ENCODE results near the gene C11orf98. TPM values are rescaled to one million over a fixed set of nuclear protein-coding genes. Genes with fewer than 3 reads are reported as not detected.
"Not testable (repeated sequence)": the region's sequence is repeated elsewhere in the genome, so short reads cannot be mapped to it uniquely, and the experiment has no call there.

Gene C11orf98
- total RNA-seq, 1 donor from 2014 or later = 107 TPM

- peak; percentile 55 for DNase-seq
- Mint-ChIP-seq H3K27ac (no peak overlapping the region), H3K4me1 (peaks cover 5% of the 10 kb centered on the region), H3K9me3 (no peaks in the 10 kb centered on the region), H3K36me3 (ENCODE audit: low read depth) (peaks cover 24% of the 10 kb centered on the region), H3K27me3 (no peaks in the 10 kb centered on the region), H3K4me3 (no peak overlapping the region)
- ATAC-seq (ENCODE audit: low read depth) = peak; percentile 88
- CTCF ChIA-PET = interaction anchor here (0.6 to 4.7 kb wide), 19 partner anchors 8 to 301 kb away, joined by 3 to 37 read pairs (median 5); partner anchors contain the start of genes B3GAT3, C11orf98, CSKMT and EEF1G
- intact Hi-C loops (cut with micrococcal nuclease) = loop anchor here (1.0 kb wide), 7 partner anchors 13 to 299 kb away; partner anchors contain the start of gene EML3
- POLR2A ChIA-PET = interaction anchor here (0.6 to 1.9 kb wide), 11 partner anchors 10 to 270 kb away, joined by 3 to 8 read pairs (median 5); partner anchors contain the start of genes C11orf98, CSKMT, INTS5 and LBHD1
- TF ChIP-seq CTCF (IDR thresholded peaks at IDR 0.05) = no peak
Measured at GRCh38 chr11:62694455-62695167, 29.6 kb upstream of the C11orf98 start.

GRCh38 chr11:62693624-62694023 is 28.6 kb upstream of the C11orf98 start:
- ChIA-PET CTCF (interaction anchor here (0.6 to 4.7 kb wide), 15 partner anchors 9 to 300 kb away, joined by 3 to 37 read pairs (median 5); partner anchors contain the start of genes C11orf98, CSKMT and TUT1), POLR2A (interaction anchor here (0.6 to 1.9 kb wide), 7 partner anchors 13 to 269 kb away, joined by 3 to 8 read pairs (median 5); partner anchors contain the start of genes C11orf98, CSKMT and TUT1)
- H3K27ac Mint-ChIP-seq; H3K9me3 Mint-ChIP-seq; DNase-seq; H3K4me3 Mint-ChIP-seq; H3K27me3 Mint-ChIP-seq; ATAC-seq (ENCODE audit: low read depth); H3K4me1 Mint-ChIP-seq: not testable (repeated sequence)
- H3K36me3 Mint-ChIP-seq (ENCODE audit: low read depth) = peaks cover 25% of the 10 kb centered on the region
- intact Hi-C loops (cut with micrococcal nuclease) = loop anchor here (1.0 kb wide), 6 partner anchors 12 to 298 kb away; partner anchors contain the start of gene EML3

- Mint-ChIP-seq H3K36me3 (ENCODE audit: low read depth) (peaks cover 25% of the 10 kb centered on the region), H3K9me3 (no peaks in the 10 kb centered on the region), H3K27ac (no peak within 1 kb of the TSS), H3K4me3 (no peak within 1 kb of the TSS), H3K4me1 (peaks cover 1% of the 10 kb centered on the region), H3K27me3 (peaks cover 7% of the 10 kb centered on the region)
- intact Hi-C loops (cut with micrococcal nuclease) = no loop called here
- ChIA-PET CTCF (interaction anchor here (1.1 to 1.3 kb wide), 2 partner anchors 9 to 265 kb away, joined by 3 to 7 read pairs; no protein-coding TSS in a partner anchor), POLR2A (interaction anchor here (1.1 to 1.5 kb wide), 5 partner anchors 9 to 98 kb away, joined by 3 to 8 read pairs (median 5); partner anchors contain the start of genes C11orf98, CSKMT, MTA2 and TUT1)
- DNase-seq = no peak
- TF ChIP-seq CTCF (IDR thresholded peaks at IDR 0.05) = no peak
- ATAC-seq (ENCODE audit: low read depth) = no peak
Measured at GRCh38 chr11:62689421-62690183, 24.6 kb upstream of the C11orf98 start, which contains the start of gene LRRN4CL. LRRN4CL (minus strand) TSS chr11:62689530; CDS start chr11:62688508, 1,022 bp downstream.

GRCh38 chr11:62688491-62688890 is 23.5 kb upstream of the C11orf98 start:
- Mint-ChIP-seq H3K9me3 (no peaks in the 10 kb centered on the region), H3K27ac (no peak overlapping the region), H3K36me3 (ENCODE audit: low read depth) (peaks cover 25% of the 10 kb centered on the region), H3K27me3 (peaks cover 7% of the 10 kb centered on the region), H3K4me3 (no peak overlapping the region), H3K4me1 (no peaks in the 10 kb centered on the region)
- ChIA-PET POLR2A (interaction anchor here (0.6 to 1.6 kb wide), 3 partner anchors 17 to 42 kb away, joined by 3 to 8 read pairs (median 3); partner anchors contain the start of genes GANAB and UQCC3), CTCF (no interaction called here)
- no peak for ATAC-seq (ENCODE audit: low read depth)
- DNase-seq = no peak
- no peak for TF ChIP-seq CTCF (IDR thresholded peaks at IDR 0.05)
- intact Hi-C loops (cut with micrococcal nuclease) = no loop called here
